Measurements from ENCODE around the gene CDCA8. TPM values are rescaled to one million over a fixed set of nuclear protein-coding genes. Genes with fewer than 3 reads are reported as not detected.

CDCA8 gene
- total and polyA plus RNA-seq, 9 of the 15 experiments (the other 6 are each of a cell fraction or from before 2014, with no cell fraction given) = 26.4 to 148 (median 81.8) TPM

- TF ChIP-seq ESRRB (CRISPR knock-in tag; IDR thresholded peaks at IDR 0.05; ENCODE audit: borderline replicate concordance) (no peak), KDM1A (IDR thresholded peaks at IDR 0.05) (0 out of 4 replicates have a peak, but pooled peaks of 1 of the 2 experiments have one; percentile 11), PATZ1 (CRISPR knock-in tag; IDR thresholded peaks at IDR 0.05; ENCODE audit: borderline replicate concordance) (no peak), ATF3 (IDR thresholded peaks at IDR 0.05) (no peak), ATF3 (CRISPR knock-in tag; conservative IDR thresholded peaks at IDR 0.05) (no peak), MEF2A (IDR thresholded peaks at IDR 0.05; ENCODE audit: control insufficient read depth, low read depth, low read length) (no peak), ERF (CRISPR knock-in tag; IDR thresholded peaks at IDR 0.05) (no peak), CLOCK (CRISPR knock-in tag; IDR thresholded peaks at IDR 0.05; ENCODE audit: borderline replicate concordance) (no peak), SFPQ (IDR thresholded peaks at IDR 0.05; ENCODE audit: low read depth, low read length) (no peak), SIX5 (IDR thresholded peaks at IDR 0.05; ENCODE audit: borderline replicate concordance in 1 of 2, insufficient read depth in 1 of 2, low read depth in 1 of 2, low read length in 2 of 2) (no peak), NBN (IDR thresholded peaks at IDR 0.05; ENCODE audit: low read depth) (no peak)
Measured at GRCh38 chr1:37755290-37755689, 63.0 kb downstream of the CDCA8 start (continued).

Data from K562 (cell line).